Fibroblast of villous mesenchyme (primary cell): ENCODE measurements around the gene CAD. TPM values are rescaled to one million over a fixed set of nuclear protein-coding genes. Genes with fewer than 3 reads are reported as not detected.

ENCODE experiments used
- DNase-seq: peaks from one replicate; pipeline ENCODE4 v3.0.0-alpha.2; 2010; ENCODE audit warnings: low read depth
- H3K4me3 ChIP-seq: 2 replicates; pipeline ENCODE4 v1.5.1; 2011; ENCODE audit warnings: low read depth, mild to moderate bottlenecking, low read length
- CTCF ChIP-seq: IDR thresholded peaks from 2 replicates; pipeline ENCODE4 v1.5.1; 2012; ENCODE audit warnings: low read depth, mild to moderate bottlenecking, low read length; ENCODE audit not compliant: insufficient read depth
- total RNA-seq: library from RNA; depleted of rRNA; stranded (reverse); fragments of >200 nt; gene quantifications from 2 replicates; pipeline ENCODE4 v1.2.3, GENCODE V29; 2012

The CAD gene
- total RNA-seq, 1 donor = 32.4 TPM

- no peak for DNase-seq
- TF ChIP-seq CTCF = no peak
- H3K4me3 ChIP-seq = no peak overlapping the region
Observed at GRCh38 chr2:27251766-27252165, 34.6 kb downstream of the CAD start.

GRCh38 chr2:27255187-27255586, 38.0 kb downstream of the CAD start:
- no peak for TF ChIP-seq CTCF
- no peak overlapping the region for H3K4me3 ChIP-seq
- DNase-seq = no peak

GRCh38 chr2:27255660-27256059, 38.5 kb downstream of the CAD start:
- no peak overlapping the region for H3K4me3 ChIP-seq
- DNase-seq = no peak
- no peak for TF ChIP-seq CTCF

- no peak for DNase-seq
- H3K4me3 ChIP-seq = no peak overlapping the region
- TF ChIP-seq CTCF = no peak
Observed at GRCh38 chr2:27256855-27257454, 39.8 kb downstream of the CAD start.

- TF ChIP-seq CTCF = no peak
- H3K4me3 ChIP-seq = no peak overlapping the region
- DNase-seq = no peak
Observed at GRCh38 chr2:27258051-27258450, 40.9 kb downstream of the CAD start.

GRCh38 chr2:27261241-27261925, 44.2 kb downstream of the CAD start:
- TF ChIP-seq CTCF = no peak
- DNase-seq = no peak

GRCh38 chr2:27261926-27262298, 44.7 kb downstream of the CAD start:
- TF ChIP-seq CTCF = no peak
- DNase-seq = no peak
- H3K4me3 ChIP-seq = no peak overlapping the region

More at GRCh38 chr2:27261241-27261925, 44.2 kb downstream of the CAD start:
- H3K4me3 ChIP-seq = no peak overlapping the region
